GM08714 (cell line): ENCODE data around the gene DHRS12.

Experiments
- H3K4me3 ChIP-seq: fragments of 200-500 bp; sonication (Bioruptor generic); 2 replicates; pipeline ENCODE4 v1.5.1; 2014; ENCODE audit warnings: mild to moderate bottlenecking, low read length, inconsistent platforms
- ZNF274 ChIP-seq: IDR thresholded peaks from 2 replicates; pipeline ENCODE4 v1.6.1; 2012; ENCODE audit warnings: mild to moderate bottlenecking, low read depth, low read length

The DHRS12 gene

DNA sequence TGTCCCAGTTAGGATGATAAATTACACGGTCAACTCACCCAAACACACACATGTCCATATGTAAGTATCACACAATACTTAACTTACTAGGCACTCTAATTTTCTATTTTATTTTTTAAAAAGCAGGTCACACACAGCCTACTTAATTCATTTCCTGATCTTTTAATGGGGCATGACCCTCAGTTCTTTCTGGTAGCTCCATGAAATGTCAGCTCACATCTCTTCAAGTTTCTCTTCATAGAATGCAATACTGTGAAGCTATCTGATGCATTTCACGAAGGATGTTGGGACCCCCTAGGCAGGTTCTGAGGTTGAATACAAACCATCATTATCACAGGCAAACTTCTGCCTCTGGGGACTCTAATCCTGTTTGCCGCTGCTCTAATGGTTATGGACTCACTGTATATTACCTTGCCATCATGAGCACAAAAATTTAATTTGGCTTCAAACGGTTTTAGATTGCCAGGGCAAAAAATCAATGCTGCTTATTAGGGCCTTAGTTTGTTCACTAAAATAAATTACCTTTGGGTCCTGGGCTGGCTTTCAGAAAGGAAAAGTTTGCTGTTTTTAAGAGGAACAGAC is 16.1 kb upstream of the DHRS12 start:
- H3K4me3 ChIP-seq: no peak overlapping the region
- TF ChIP-seq ZNF274: no peak

DNA sequence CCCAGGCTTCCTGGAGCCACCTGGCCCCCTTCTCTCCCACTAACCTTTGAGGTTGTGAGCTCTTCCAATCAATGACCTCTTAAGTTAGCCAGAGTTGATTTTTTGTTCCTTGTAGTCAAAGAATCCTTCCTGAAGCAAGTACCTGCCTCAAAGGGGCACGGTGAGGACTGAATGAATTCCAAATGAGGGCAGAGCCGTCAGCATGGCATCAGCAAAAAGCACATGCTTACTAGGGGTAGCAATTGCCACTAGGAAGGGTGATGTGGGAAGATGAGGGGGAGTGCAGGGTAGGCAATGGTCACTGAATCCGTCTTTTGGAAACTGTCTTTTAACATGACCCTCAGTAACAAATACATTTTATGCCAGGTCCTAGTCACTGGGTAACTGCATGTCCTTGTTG is 15.6 kb upstream of the DHRS12 start:
- no peak for TF ChIP-seq ZNF274
- no peak overlapping the region for H3K4me3 ChIP-seq

DNA sequence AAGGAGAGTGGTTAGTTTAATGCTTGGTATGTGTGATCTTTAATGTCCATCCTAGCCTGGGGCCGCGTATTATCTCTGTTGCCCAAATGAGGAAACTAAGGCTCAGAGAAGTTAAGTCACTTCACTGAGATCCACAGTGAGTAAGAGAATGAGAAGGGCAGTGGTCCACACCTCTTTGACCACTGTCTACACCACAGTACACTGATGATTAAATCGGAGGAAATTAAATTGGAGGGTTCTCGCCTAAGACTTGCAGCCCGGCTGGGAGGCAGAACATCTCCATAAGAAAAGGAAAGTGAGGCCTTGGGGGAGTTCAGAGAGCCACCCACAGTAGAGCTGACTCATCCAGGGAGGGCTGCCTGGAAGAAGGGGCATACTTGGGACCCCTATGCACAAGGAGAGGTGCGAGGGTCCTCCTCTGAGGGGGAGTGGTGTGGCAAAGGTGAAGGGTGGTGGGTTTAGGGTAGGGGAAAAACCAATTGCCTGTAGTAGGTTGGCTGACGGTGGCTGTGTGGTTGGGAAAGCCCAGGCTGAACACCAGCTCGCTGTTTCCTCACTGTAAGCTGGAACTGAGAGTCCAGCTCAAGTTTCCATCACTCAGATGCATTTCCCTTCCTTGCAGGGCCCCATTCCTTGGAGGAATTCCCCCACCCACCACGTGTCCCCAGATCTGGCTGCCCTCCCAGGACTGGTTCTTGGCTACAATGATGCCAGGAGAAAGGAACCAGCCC is 15.0 kb upstream of the DHRS12 start:
- no peak overlapping the region for H3K4me3 ChIP-seq
- TF ChIP-seq ZNF274: no peak

DNA sequence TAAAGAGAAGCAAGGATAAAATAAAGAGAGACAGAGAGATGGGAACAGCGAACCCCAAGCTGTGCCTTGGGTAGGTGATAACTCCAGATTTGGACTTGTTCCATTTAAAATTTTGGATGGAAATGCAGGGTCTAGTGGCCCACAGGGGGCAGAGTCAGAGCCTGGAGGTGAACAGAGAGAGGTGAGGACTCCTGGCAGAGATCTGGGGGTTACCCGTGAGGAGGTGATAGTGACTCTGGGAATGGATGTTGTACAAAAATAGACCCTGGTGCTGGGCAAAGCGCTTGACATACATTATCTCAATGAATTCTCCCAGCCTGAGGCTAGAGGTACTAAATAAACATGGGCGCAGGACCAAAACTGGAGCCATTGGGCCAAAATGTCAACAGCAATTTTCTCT is 14.3 kb upstream of the DHRS12 start:
- H3K4me3 ChIP-seq: no peak overlapping the region
- no peak for TF ChIP-seq ZNF274

DNA sequence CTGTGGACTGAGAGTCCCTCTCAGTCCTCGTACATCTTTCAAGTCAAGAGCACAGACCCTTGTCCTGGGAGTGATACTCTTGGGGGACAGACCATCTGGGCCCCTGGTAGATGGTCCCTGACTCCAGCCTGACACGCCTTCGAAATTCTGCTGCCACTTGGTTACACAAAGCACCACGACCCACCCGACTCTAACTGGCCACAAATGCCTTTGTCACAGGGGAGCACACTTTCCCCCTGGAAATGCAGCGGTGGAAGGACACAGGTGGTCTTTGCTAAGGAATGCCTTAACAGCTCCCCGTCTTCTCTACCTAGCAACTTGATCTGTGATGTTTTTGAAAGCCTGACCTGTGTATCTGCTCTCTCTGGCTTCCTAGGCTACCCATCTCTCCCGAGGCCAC is 13.8 kb upstream of the DHRS12 start:
- H3K4me3 ChIP-seq: no peak overlapping the region
- no peak for TF ChIP-seq ZNF274

DNA sequence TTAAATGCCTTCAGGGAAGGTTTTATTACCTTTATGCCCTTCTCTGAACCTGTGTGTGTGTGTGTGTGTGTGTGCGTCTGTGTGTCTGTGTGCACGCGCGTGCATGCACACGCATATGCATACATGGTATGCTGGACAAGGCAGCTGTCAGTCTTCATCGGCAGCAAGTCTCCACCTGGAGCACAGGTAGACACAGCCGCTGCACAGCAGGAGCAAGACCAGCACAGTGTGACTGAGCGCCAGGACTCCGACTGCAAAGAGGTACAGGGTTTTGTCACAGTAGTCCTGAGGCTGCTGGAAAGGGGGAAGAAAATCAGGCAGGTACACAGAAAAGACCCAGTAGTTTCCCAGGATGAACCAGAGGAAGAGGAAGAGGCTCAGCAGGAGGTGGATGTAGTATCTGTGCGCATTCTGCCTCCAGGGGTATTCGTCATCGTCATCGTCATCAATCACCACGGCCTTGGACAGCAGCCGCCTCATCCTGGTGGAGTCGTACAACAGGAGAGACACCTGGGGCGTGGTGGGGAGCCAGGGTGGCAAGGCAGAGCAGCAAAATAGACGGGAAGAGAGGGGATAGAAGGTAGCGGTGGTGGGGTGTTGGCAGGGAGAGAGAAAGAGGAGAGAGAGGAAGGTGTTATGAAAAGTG is 12.8 kb upstream of the DHRS12 start:
- no peak overlapping the region for H3K4me3 ChIP-seq
- no peak for TF ChIP-seq ZNF274

DNA sequence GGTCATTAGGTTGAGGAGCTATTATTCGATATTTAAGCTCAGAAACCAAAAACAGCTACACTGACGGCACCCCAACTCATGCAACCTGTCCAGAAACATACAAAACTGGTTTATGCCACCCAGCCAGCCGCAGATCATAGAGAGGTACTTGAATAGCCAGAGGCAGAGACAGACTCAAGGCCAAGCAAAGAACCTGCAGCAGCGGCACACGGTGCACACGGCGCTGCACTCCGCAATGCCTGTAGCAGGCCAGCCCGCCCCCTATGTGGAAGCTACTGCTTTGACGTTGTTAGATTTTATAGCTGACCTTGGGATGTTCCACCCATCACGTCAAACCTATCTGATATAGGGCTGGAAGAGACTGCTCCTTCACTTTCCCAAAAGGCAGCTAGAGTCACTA is 11.9 kb upstream of the DHRS12 start:
- H3K4me3 ChIP-seq: no peak overlapping the region

DNA sequence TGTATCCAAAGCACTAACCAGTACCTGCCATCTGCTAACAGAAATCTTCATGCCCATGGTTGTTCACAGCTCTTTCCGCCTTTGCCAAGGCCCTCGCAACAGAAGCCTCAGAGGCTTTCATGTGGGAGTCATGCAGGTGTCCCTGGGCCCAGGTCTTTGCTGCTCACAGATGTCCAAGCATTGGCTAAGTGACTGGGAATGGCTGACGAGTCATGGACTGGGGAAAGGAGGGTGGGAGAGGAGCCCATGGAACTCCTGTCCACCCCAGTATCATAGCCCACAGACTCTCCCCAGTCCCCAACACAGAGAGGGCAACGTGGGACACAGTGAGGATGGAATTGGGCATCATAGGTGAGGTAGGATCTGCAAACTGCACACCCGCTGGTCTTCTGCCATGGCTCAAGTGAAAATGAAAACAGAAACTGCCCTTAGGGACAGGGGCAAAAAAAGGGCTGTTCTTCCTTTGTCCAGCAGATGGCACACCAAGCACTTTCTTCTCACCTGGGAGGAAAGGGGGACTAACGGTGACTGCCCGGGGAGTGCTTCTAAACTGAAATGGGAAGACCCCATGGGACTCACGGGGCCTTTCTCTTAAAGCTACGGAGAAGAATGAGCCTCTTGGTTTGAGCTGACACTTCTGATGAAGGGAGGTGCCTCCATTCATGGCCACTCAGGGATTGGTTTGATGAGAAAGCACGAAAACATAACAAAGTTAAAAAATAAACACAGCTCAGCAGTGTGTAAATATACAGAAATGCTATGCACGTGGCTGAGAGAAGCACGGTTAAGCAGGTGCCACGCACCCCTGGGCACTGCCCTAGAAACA is 11.1 kb upstream of the DHRS12 start:
- H3K4me3 ChIP-seq: no peak overlapping the region
- TF ChIP-seq ZNF274: no peak

More for the DNA sequence above, 11.9 kb upstream of the DHRS12 start:
- TF ChIP-seq ZNF274: no peak

DNA sequence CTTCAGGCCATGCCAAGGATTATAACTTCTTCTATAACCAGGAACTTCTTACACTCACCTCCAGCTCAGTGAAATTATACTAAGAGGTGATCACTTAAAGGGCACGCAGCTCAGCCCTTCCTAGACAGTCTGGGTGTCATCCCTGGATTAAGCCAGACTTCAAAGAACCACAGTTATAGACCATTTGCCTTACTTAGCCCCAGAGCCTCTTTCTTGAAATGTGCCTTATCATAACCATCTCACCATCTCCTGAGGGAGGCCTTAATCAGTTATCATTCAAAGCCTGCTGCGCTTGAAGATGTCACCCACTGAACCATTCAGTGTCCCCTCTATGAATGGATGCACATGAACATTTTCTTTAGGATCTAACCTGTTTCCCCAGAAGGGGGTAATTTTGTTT is 10.1 kb upstream of the DHRS12 start:
- no peak for TF ChIP-seq ZNF274

DNA sequence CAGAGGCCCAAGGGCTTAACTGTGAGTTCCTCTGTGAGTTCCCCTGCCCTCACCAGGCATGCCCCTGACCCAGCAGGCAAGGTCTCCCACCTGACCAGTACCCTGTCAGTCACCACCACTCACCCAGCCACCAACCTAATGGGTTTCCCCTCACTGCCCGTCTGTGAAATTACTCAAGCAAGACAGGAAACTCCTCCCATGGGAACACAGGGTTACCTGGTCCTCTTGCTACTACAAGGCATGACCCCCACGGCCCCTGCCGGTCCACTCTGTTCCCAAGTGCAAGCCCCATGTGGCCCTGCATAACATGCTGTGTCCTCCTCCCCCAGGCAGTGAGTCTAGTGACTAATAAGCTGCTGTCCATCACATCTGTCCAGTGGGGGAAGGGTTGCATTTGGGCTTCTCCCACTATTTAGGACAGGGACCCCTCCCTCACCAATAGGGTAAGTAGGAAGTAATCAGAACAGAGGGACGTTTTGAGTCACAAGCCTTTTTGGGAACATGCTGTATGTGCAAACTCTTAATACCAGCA is 8.0 kb upstream of the DHRS12 start:
- no peak overlapping the region for H3K4me3 ChIP-seq
- TF ChIP-seq ZNF274: no peak

More for the DNA sequence above, 10.1 kb upstream of the DHRS12 start:
- H3K4me3 ChIP-seq: no peak overlapping the region

DNA sequence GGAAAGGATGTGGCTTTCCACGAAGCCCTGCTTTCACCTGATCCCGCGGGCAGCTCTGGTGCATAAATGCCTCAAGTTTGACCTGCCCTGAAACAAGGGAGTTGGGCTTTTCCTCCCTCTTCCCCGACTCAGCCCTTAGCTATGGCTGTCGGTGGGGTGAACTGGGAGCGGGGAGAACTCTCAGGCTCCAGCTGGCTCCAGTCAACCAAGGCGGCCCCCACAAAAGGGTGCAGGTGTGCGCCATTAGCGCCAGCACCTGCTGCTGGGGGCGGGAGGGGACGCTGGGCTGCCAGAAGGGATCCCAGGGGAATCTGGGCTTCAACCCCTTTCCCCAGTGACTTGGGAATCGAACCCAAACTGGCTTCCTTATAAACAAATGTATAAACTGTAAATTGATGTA is 7.1 kb upstream of the DHRS12 start:
- no peak for TF ChIP-seq ZNF274
- H3K4me3 ChIP-seq: no peak overlapping the region

DNA sequence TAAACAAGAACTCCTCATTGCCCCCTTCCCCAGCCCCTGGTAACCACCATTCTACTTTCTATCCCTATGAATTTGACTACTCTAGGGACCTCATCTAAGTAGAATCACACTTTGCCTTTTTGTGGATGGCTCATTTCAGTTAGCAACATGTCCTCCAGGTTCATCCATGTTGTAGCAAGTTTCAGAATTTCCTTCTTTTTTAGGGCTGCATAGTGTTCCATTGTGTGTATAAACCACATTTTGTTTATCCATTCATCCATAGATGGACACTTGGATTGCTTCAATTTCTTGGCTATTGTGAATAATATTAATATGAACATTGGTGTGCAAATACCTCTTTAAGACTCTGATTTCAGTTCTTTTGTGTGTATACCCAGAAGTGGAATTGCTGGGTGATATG is 4.8 kb upstream of the DHRS12 start:
- TF ChIP-seq ZNF274: no peak
- no peak overlapping the region for H3K4me3 ChIP-seq

DNA sequence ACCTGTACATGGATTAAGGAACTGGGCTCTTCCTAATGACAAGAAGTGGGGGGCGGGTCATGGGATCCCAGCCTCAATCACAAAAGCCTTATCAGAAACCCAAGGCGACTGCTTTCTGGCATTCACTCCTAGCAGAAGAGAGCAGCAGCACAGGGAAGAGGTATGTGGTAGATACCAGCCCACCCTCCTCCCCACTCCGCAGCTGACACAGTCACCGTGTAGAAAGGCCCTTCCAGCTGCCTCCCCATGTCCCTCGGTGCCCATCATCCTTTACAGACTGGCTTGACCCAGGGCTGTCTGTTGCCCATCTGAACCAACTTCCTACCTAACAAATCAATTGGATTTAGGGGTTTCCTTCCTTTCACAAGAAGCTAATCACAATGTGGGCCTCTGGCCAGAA is 3.1 kb upstream of the DHRS12 start:
- no peak overlapping the region for H3K4me3 ChIP-seq
- no peak for TF ChIP-seq ZNF274

DNA sequence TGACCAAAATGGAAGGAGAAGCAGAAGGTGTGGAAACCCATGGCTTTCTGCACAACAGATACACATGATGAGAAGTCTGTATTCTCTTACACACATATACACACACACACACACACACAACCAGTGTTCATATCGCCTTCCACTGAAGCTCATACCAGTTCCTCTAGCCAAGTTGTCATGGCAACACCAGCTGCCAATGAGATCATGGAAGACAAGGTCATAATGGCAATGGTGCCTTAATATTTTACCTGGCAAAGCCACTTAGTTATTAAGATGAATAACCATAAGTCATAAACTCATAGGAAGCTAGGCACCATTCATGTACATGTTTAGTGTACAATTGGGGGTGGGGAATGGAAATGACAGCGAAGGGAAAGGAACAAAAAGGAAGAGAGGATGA is 2.6 kb upstream of the DHRS12 start:
- TF ChIP-seq ZNF274: no peak

More for the DNA sequence above, 2.6 kb upstream of the DHRS12 start:
- no peak overlapping the region for H3K4me3 ChIP-seq
